ENCODE measurements around the gene IGFBP5. TPM values are rescaled to one million over a fixed set of nuclear protein-coding genes. Genes with fewer than 3 reads are reported as not detected.

Gene IGFBP5
- total and polyA plus RNA-seq, 10 of the 15 experiments (the other 5 are each of a cell fraction or from before 2014, with no cell fraction given) = 2.8 TPM; not detected in 9

DNA sequence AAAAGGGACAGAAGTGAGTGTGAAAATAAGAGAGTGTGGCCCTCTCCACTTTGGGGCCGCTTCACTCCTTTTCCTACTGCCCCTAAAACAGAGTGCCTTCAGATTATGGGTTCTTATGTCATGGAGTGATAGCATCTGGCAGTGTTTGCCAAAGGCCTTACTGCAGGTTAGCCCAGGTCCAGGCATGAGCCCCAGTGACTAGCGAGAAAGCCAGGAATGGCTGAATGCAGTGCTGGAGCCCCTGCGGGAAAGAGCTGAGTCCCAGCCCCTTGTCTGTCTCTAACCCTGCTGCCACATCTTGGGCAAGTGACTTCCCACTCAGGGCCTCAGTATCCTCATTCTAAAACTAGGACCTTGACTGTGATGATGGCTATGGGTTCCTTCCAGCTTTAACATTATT is 6.0 kb downstream of the IGFBP5 start:
- POLR2A ChIA-PET = no interaction called here
- Histone ChIP-seq H3K4me2 (ENCODE audit: control insufficient read depth, insufficient read depth) (no peak overlapping the region), H3K9me3 (replicated peaks; ENCODE audit: control insufficient read depth, insufficient read depth, low read length) (no peaks in the 10 kb centered on the region), H4K20me1 (ENCODE audit: control insufficient read depth, insufficient read depth) (no peaks in the 10 kb centered on the region), H3K4me3 (no peak overlapping the region), H3K27ac (ENCODE audit: control insufficient read depth, insufficient read depth) (no peak overlapping the region), H2AFZ (ENCODE audit: control insufficient read depth, low read depth, low read length) (no peak overlapping the region), H3K9ac (ENCODE audit: control insufficient read depth, insufficient read depth, low read length) (no peak overlapping the region), H3K27me3 (replicated peaks in 1 of 2; ENCODE audit: control insufficient read depth in 2 of 2, insufficient read depth in 2 of 2, low read length in 1 of 2) (peaks cover 10 to 11% of the 10 kb centered on the region in 2 experiments), H3K4me1 (ENCODE audit: control insufficient read depth, insufficient read depth, low read length) (no peaks in the 10 kb centered on the region), H3K79me2 (ENCODE audit: control insufficient read depth, insufficient read depth, low read length) (no peaks in the 10 kb centered on the region), H3K36me3 (ENCODE audit: control insufficient read depth in 2 of 2, insufficient read depth in 2 of 2, low read length in 1 of 2) (no peaks in the 10 kb centered on the region)
- DNase-seq (ENCODE audit: low read depth, low spot score) = no peak
- no peak for FAIRE-seq
- BruUV-seq (replicated peaks) = no TSS peak
- RAD21 ChIA-PET (ENCODE audit: unreplicated experiment) = no interaction called here
- 45% methylated on average over 3 of the region's 3 CpGs for WGBS (ENCODE audit: insufficient coverage, insufficient replicate concordance, low lambda C conversion rate, missing lambda C conversion rate)
- in situ Hi-C loops (cut with MboI) = no loop called here
- TF ChIP-seq BCL11A (IDR thresholded peaks at IDR 0.05; ENCODE audit: low read depth, low read length) = no peak
- TF ChIP-seq NR2F1 (conservative IDR thresholded peaks at IDR 0.05) = no peak
- TF ChIP-seq, protein P1, sequence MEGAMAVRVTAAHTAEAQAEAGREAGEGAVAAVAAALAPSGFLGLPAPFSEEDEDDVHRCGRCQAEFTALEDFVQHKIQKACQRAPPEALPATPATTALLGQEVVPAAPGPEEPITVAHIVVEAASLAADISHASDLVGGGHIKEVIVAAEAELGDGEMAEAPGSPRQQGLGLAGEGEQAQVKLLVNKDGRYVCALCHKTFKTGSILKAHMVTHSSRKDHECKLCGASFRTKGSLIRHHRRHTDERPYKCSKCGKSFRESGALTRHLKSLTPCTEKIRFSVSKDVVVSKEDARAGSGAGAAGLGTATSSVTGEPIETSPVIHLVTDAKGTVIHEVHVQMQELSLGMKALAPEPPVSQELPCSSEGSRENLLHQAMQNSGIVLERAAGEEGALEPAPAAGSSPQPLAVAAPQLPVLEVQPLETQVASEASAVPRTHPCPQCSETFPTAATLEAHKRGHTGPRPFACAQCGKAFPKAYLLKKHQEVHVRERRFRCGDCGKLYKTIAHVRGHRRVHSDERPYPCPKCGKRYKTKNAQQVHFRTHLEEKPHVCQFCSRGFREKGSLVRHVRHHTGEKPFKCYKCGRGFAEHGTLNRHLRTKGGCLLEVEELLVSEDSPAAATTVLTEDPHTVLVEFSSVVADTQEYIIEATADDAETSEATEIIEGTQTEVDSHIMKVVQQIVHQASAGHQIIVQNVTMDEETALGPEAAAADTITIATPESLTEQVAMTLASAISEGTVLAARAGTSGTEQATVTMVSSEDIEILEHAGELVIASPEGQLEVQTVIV (IDR thresholded peaks at IDR 0.05; ENCODE audit: borderline replicate concordance, partially characterized antibody) = no peak
- no peak for TF ChIP-seq ESRRA (IDR thresholded peaks at IDR 0.05; ENCODE audit: low read length)
- TF ChIP-seq, protein P2, sequence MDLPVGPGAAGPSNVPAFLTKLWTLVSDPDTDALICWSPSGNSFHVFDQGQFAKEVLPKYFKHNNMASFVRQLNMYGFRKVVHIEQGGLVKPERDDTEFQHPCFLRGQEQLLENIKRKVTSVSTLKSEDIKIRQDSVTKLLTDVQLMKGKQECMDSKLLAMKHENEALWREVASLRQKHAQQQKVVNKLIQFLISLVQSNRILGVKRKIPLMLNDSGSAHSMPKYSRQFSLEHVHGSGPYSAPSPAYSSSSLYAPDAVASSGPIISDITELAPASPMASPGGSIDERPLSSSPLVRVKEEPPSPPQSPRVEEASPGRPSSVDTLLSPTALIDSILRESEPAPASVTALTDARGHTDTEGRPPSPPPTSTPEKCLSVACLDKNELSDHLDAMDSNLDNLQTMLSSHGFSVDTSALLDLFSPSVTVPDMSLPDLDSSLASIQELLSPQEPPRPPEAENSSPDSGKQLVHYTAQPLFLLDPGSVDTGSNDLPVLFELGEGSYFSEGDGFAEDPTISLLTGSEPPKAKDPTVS (IDR thresholded peaks at IDR 0.05; ENCODE audit: low read depth, low read length) = no peak
- no peak for TF ChIP-seq TBL1XR1 (IDR thresholded peaks at IDR 0.05; ENCODE audit: low read depth, low read length)
- TF ChIP-seq TCF12 (IDR thresholded peaks at IDR 0.05; ENCODE audit: low read depth, low read length) = no peak
- ATAC-seq = no peak
- intact Hi-C loops (cut with micrococcal nuclease; ENCODE audit: unreplicated experiment) = no loop called here
- SMC1A ChIA-PET (ENCODE audit: uncharacterized antibody, unreplicated experiment) = interaction anchor here (0.8 kb wide), 1 partner anchor 9 kb away, joined by 3 read pairs; no protein-coding TSS in a partner anchor
- CTCF ChIA-PET = interaction anchor here (1.0 to 1.7 kb wide), 2 partner anchors 822 to 1067 kb away, joined by 3 to 4 read pairs; no protein-coding TSS in a partner anchor

Measured in GM12878 (cell line).